Skeletal muscle satellite cell (primary cell): ENCODE data around the gene CLDN5. TPM values are rescaled to one million over a fixed set of nuclear protein-coding genes. Genes with fewer than 3 reads are reported as not detected.

Experiments used
- H3K27me3 ChIP-seq: 2 replicates; pipeline ENCODE4 v1.7.0; 2013; ENCODE audit warnings: low read length; ENCODE audit not compliant: control insufficient read depth, insufficient read depth
- H3K36me3 ChIP-seq: 2 replicates; pipeline ENCODE4 v1.7.0; 2013; ENCODE audit warnings: mild to moderate bottlenecking, control low read depth, low read length; ENCODE audit not compliant: insufficient read depth
- H3K4me1 ChIP-seq: 2 replicates; pipeline ENCODE4 v1.7.0; 2013; ENCODE audit warnings: low read length; ENCODE audit not compliant: control insufficient read depth, insufficient read depth
- H3K4me2 ChIP-seq: 2 replicates; pipeline ENCODE4 v1.7.0; 2013; ENCODE audit warnings: mild to moderate bottlenecking, low read length
- H3K4me3 ChIP-seq: 2 replicates; pipeline ENCODE4 v1.7.0; 2013; ENCODE audit warnings: low read length
- H3K9ac ChIP-seq: 2 replicates; pipeline ENCODE4 v1.7.0; 2013; ENCODE audit warnings: mild to moderate bottlenecking, low read depth, low read length, moderate library complexity
- H3K9me3 ChIP-seq: replicated peaks from 2 replicates; pipeline ENCODE4 v1.7.0; 2013; ENCODE audit warnings: mild to moderate bottlenecking, control low read depth, low read length
- total RNA-seq: library from RNA; depleted of rRNA; stranded (reverse); fragments of >200 nt; gene quantifications from 2 replicates; pipeline ENCODE4 v1.2.3, GENCODE V29; 2012; rRNA removed

Gene CLDN5
- total RNA-seq: 6.1 TPM in 2 replicates

GRCh38 chr22:19524170-19525115, at the start of gene CLDN5:
Gene CLDN5, minus strand, starts transcription at chr22:19524410. Its CDS starts 155 bp downstream, at chr22:19524255.
- Histone ChIP-seq H3K36me3 (no peaks in the 10 kb centered on the region), H3K4me2 (peak within 1 kb of the TSS; percentile 87), H3K4me1 (peaks cover 25% of the 10 kb centered on the region), H3K27me3 (peaks cover 27% of the 10 kb centered on the region), H3K9ac (peak within 1 kb of the TSS; percentile 9), H3K4me3 (peak within 1 kb of the TSS; percentile 60), H3K9me3 (no peaks in the 10 kb centered on the region)

GRCh38 chr22:19571995-19572394, 47.8 kb upstream of the CLDN5 start:
- Histone ChIP-seq H3K4me2 (no peak overlapping the region), H3K4me3 (no peak overlapping the region), H3K36me3 (no peaks in the 10 kb centered on the region), H3K9ac (no peak overlapping the region), H3K27me3 (no peaks in the 10 kb centered on the region), H3K9me3 (no peaks in the 10 kb centered on the region), H3K4me1 (peaks cover 28% of the 10 kb centered on the region)

- no peaks in the 10 kb centered on the region for H3K36me3 ChIP-seq
- H3K4me2 ChIP-seq: no peak overlapping the region
- no peak overlapping the region for H3K4me3 ChIP-seq
- H3K4me1 ChIP-seq: peaks cover 23% of the 10 kb centered on the region
- H3K9ac ChIP-seq: no peak overlapping the region
- no peaks in the 10 kb centered on the region for H3K27me3 ChIP-seq
- no peaks in the 10 kb centered on the region for H3K9me3 ChIP-seq
Observed at GRCh38 chr22:19571207-19571795, 47.1 kb upstream of the CLDN5 start.

- no peaks in the 10 kb centered on the region for H3K36me3 ChIP-seq
- H3K4me1 ChIP-seq: peaks cover 30% of the 10 kb centered on the region
- H3K4me3 ChIP-seq: no peak overlapping the region
- no peak overlapping the region for H3K4me2 ChIP-seq
- no peaks in the 10 kb centered on the region for H3K9me3 ChIP-seq
- H3K27me3 ChIP-seq: peaks cover 8% of the 10 kb centered on the region
- no peak overlapping the region for H3K9ac ChIP-seq
Observed at GRCh38 chr22:19569976-19570375, 45.8 kb upstream of the CLDN5 start.

- H3K4me1 ChIP-seq: peaks cover 30% of the 10 kb centered on the region
- no peaks in the 10 kb centered on the region for H3K9me3 ChIP-seq
- H3K27me3 ChIP-seq: peaks cover 13% of the 10 kb centered on the region
- H3K4me2 ChIP-seq: no peak overlapping the region
- no peak overlapping the region for H3K9ac ChIP-seq
- H3K36me3 ChIP-seq: no peaks in the 10 kb centered on the region
- H3K4me3 ChIP-seq: no peak overlapping the region
Observed at GRCh38 chr22:19569276-19569640, 45.0 kb upstream of the CLDN5 start.

- Histone ChIP-seq H3K4me2 (peak overlapping the region; percentile 18), H3K9ac (no peak overlapping the region), H3K9me3 (no peaks in the 10 kb centered on the region), H3K27me3 (peaks cover 15% of the 10 kb centered on the region), H3K4me3 (no peak overlapping the region), H3K36me3 (no peaks in the 10 kb centered on the region), H3K4me1 (peaks cover 30% of the 10 kb centered on the region)
Observed at GRCh38 chr22:19568337-19569275, 44.4 kb upstream of the CLDN5 start.

GRCh38 chr22:19567157-19568009, 43.2 kb upstream of the CLDN5 start:
- H3K4me3 ChIP-seq: no peak overlapping the region
- no peak overlapping the region for H3K4me2 ChIP-seq
- H3K9ac ChIP-seq: no peak overlapping the region
- H3K4me1 ChIP-seq: peaks cover 30% of the 10 kb centered on the region
- no peaks in the 10 kb centered on the region for H3K9me3 ChIP-seq
- H3K36me3 ChIP-seq: no peaks in the 10 kb centered on the region
- H3K27me3 ChIP-seq: peaks cover 16% of the 10 kb centered on the region

GRCh38 chr22:19566279-19567156, 42.3 kb upstream of the CLDN5 start:
- Histone ChIP-seq H3K27me3 (peaks cover 16% of the 10 kb centered on the region), H3K4me1 (peaks cover 26% of the 10 kb centered on the region), H3K9me3 (no peaks in the 10 kb centered on the region), H3K4me3 (no peak overlapping the region), H3K36me3 (no peaks in the 10 kb centered on the region), H3K9ac (no peak overlapping the region), H3K4me2 (no peak overlapping the region)

GRCh38 chr22:19565382-19566278, 41.4 kb upstream of the CLDN5 start:
- Histone ChIP-seq H3K4me3 (no peak overlapping the region), H3K4me1 (peaks cover 25% of the 10 kb centered on the region), H3K36me3 (no peaks in the 10 kb centered on the region), H3K9ac (no peak overlapping the region), H3K27me3 (peaks cover 16% of the 10 kb centered on the region), H3K9me3 (no peaks in the 10 kb centered on the region), H3K4me2 (no peak overlapping the region)
